Measurements from ENCODE around the gene LPP.

The LPP gene

GRCh38 chr3:188266562-188267274, 112.8 kb downstream of the LPP start:
- no peaks in the 10 kb centered on the region for H3F3A ChIP-seq (ENCODE audit: insufficient read depth, low read length)
- no peaks in the 10 kb centered on the region for H3K27me3 ChIP-seq (ENCODE audit: insufficient read depth, low read length)
- no peak overlapping the region for H2AFZ ChIP-seq (ENCODE audit: low read length)
- H3K36me3 ChIP-seq (ENCODE audit: insufficient read depth, low read length), result no peaks in the 10 kb centered on the region; the same call in 1 of the 2 replicates
- H4K20me1 ChIP-seq (ENCODE audit: insufficient read depth, low read length), result no peaks in the 10 kb centered on the region
- H3K27ac ChIP-seq (ENCODE audit: low read depth, low read length, poor library complexity, severe bottlenecking), result no peak overlapping the region
- H3K4me2 ChIP-seq (ENCODE audit: low read length), result no peak overlapping the region
- no peaks in the 10 kb centered on the region for H3K9me2 ChIP-seq (ENCODE audit: low read depth, low read length)
- no peak overlapping the region for H3K9ac ChIP-seq (ENCODE audit: low read length)
- H3K4me1 ChIP-seq (ENCODE audit: insufficient read depth, low read length, severe bottlenecking), result peaks cover 23% of the 10 kb centered on the region
- no peaks in the 10 kb centered on the region for H3K9me3 ChIP-seq (ENCODE audit: low read length)
- no peaks in the 10 kb centered on the region for H3K79me2 ChIP-seq (ENCODE audit: insufficient read depth, low read length)
- TF ChIP-seq CTCF (IDR thresholded peaks at IDR 0.05; ENCODE audit: low read length) (no peak), EZH2 (IDR thresholded peaks at IDR 0.05; ENCODE audit: borderline replicate concordance, low read length) (no peak)
- no peak overlapping the region for H3K4me3 ChIP-seq (ENCODE audit: low read depth, low read length, poor library complexity, severe bottlenecking)

GRCh38 chr3:188267790-188268335, 113.9 kb downstream of the LPP start:
- H3K4me3 ChIP-seq (ENCODE audit: low read depth, low read length, poor library complexity, severe bottlenecking), result no peak overlapping the region
- no peak overlapping the region for H3K4me2 ChIP-seq (ENCODE audit: low read length)
- H3K9me3 ChIP-seq (ENCODE audit: low read length), result no peaks in the 10 kb centered on the region
- no peaks in the 10 kb centered on the region for H3K27me3 ChIP-seq (ENCODE audit: insufficient read depth, low read length)
- H3K36me3 ChIP-seq (ENCODE audit: insufficient read depth, low read length), result no peaks in the 10 kb centered on the region; the same call in 1 of the 2 replicates
- no peak overlapping the region for H3K9ac ChIP-seq (ENCODE audit: low read length)
- H3K79me2 ChIP-seq (ENCODE audit: insufficient read depth, low read length), result no peaks in the 10 kb centered on the region
- peaks cover 31% of the 10 kb centered on the region for H3K4me1 ChIP-seq (ENCODE audit: insufficient read depth, low read length, severe bottlenecking)
- H3K27ac ChIP-seq (ENCODE audit: low read depth, low read length, poor library complexity, severe bottlenecking), result no peak overlapping the region
- TF ChIP-seq EZH2 (IDR thresholded peaks at IDR 0.05; ENCODE audit: borderline replicate concordance, low read length) (no peak), CTCF (IDR thresholded peaks at IDR 0.05; ENCODE audit: low read length) (no peak)
- H4K20me1 ChIP-seq (ENCODE audit: insufficient read depth, low read length), result no peaks in the 10 kb centered on the region
- no peaks in the 10 kb centered on the region for H3F3A ChIP-seq (ENCODE audit: insufficient read depth, low read length)
- no peak overlapping the region for H2AFZ ChIP-seq (ENCODE audit: low read length)
- H3K9me2 ChIP-seq (ENCODE audit: low read depth, low read length), result no peaks in the 10 kb centered on the region

DNA sequence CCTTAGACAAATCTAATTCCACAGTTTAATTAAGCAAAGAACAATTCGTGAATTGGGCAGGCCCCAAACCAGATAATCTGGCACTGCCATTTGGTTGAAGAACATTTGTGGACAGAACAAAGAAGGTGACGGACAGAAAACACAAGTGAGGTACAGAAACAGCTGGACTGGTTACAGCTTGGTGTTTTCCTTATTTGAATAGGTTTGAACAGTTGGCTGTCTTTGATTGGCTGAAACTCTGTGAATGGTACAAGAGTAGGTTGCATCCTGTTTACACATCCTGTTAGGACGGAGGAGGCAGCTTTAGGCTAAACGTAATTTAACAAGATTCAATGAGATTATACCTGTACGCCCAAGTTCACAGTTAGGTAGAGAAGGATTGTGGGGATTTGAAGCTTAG, 114.4 kb downstream of the LPP start:
- TF ChIP-seq EZH2 (IDR thresholded peaks at IDR 0.05; ENCODE audit: borderline replicate concordance, low read length), result no peak
- TF ChIP-seq CTCF (IDR thresholded peaks at IDR 0.05; ENCODE audit: low read length), result no peak
- no peaks in the 10 kb centered on the region for H3K79me2 ChIP-seq (ENCODE audit: insufficient read depth, low read length)
- H3K4me1 ChIP-seq (ENCODE audit: insufficient read depth, low read length, severe bottlenecking), result peaks cover 31% of the 10 kb centered on the region
- H3K9me2 ChIP-seq (ENCODE audit: low read depth, low read length), result no peaks in the 10 kb centered on the region
- no peak overlapping the region for H3K4me2 ChIP-seq (ENCODE audit: low read length)
- H3K36me3 ChIP-seq (ENCODE audit: insufficient read depth, low read length), result no peaks in the 10 kb centered on the region; the same call in 1 of the 2 replicates
- no peaks in the 10 kb centered on the region for H3K27me3 ChIP-seq (ENCODE audit: insufficient read depth, low read length)
- H4K20me1 ChIP-seq (ENCODE audit: insufficient read depth, low read length), result no peaks in the 10 kb centered on the region
- H2AFZ ChIP-seq (ENCODE audit: low read length), result no peak overlapping the region
- no peak overlapping the region for H3K27ac ChIP-seq (ENCODE audit: low read depth, low read length, poor library complexity, severe bottlenecking)
- no peaks in the 10 kb centered on the region for H3F3A ChIP-seq (ENCODE audit: insufficient read depth, low read length)
- no peak overlapping the region for H3K4me3 ChIP-seq (ENCODE audit: low read depth, low read length, poor library complexity, severe bottlenecking)
- H3K9ac ChIP-seq (ENCODE audit: low read length), result no peak overlapping the region
- H3K9me3 ChIP-seq (ENCODE audit: low read length), result no peaks in the 10 kb centered on the region
